H9 (cell line): ENCODE results near the gene HLA-A. TPM values are rescaled to one million over a fixed set of nuclear protein-coding genes. Genes with fewer than 3 reads are reported as not detected.

Source experiments
- DNase-seq: peaks from one replicate; pipeline ENCODE4 v3.0.0-alpha.2; 2017
- H2AFZ ChIP-seq: one replicate; pipeline ENCODE4 v1.6.1; 2013; ENCODE audit warnings: mild to moderate bottlenecking, low read length, control low read depth, moderate library complexity
- H2AK5ac ChIP-seq: 2 replicates; pipeline ENCODE4 v1.6.1; 2013; ENCODE audit warnings: low read length, control low read depth, mixed read lengths; ENCODE audit not compliant: insufficient read length
- H2BK120ac ChIP-seq: one replicate; pipeline ENCODE4 v1.6.1; 2013; ENCODE audit warnings: low read depth, mild to moderate bottlenecking, low read length, control low read depth, inconsistent platforms; ENCODE audit not compliant: poor library complexity, severe bottlenecking
- H2BK12ac ChIP-seq: 2 replicates; pipeline ENCODE4 v1.6.1; 2013; ENCODE audit warnings: low read length, control low read depth, mixed read lengths, low read depth; ENCODE audit not compliant: insufficient read length
- H2BK15ac ChIP-seq: 2 replicates; pipeline ENCODE4 v1.6.1; 2013; ENCODE audit warnings: low read depth, low read length, control low read depth
- H2BK20ac ChIP-seq: one replicate; pipeline ENCODE4 v1.6.1; 2013; ENCODE audit warnings: low read depth, mild to moderate bottlenecking, low read length, control low read depth, inconsistent platforms; ENCODE audit not compliant: poor library complexity, severe bottlenecking
- H2BK5ac ChIP-seq: 2 replicates; pipeline ENCODE4 v1.6.1; 2013; ENCODE audit warnings: low read length, control low read depth, mixed read lengths; ENCODE audit not compliant: insufficient read length
- H3K14ac ChIP-seq: 2 replicates; pipeline ENCODE4 v1.6.1; 2013; ENCODE audit warnings: low read length, control low read depth; ENCODE audit not compliant: insufficient read depth
- H3K18ac ChIP-seq: 2 replicates; pipeline ENCODE4 v1.6.1; 2013; ENCODE audit warnings: low read depth, mild to moderate bottlenecking, mixed read lengths, low read length, control low read depth; ENCODE audit not compliant: insufficient read length
- H3K23ac ChIP-seq: 2 replicates; pipeline ENCODE4 v1.6.1; 2013; ENCODE audit warnings: low read length, control low read depth, mixed read lengths, low read depth; ENCODE audit not compliant: insufficient read length
- H3K23me2 ChIP-seq: 2 replicates; pipeline ENCODE4 v1.6.1; 2013; ENCODE audit warnings: low read depth, mild to moderate bottlenecking, mixed read lengths, low read length, control low read depth; ENCODE audit not compliant: insufficient read length, poor library complexity, severe bottlenecking
- H3K27ac ChIP-seq: 2 replicates; pipeline ENCODE4 v1.5.1; 2013; ENCODE audit warnings: low read length, control low read depth, mixed read lengths, low read depth; ENCODE audit not compliant: insufficient read length
- H3K27me3 ChIP-seq: 2 replicates; pipeline ENCODE4 v1.6.1; 2013; ENCODE audit warnings: low read length, control low read depth, inconsistent platforms; ENCODE audit not compliant: insufficient read depth
- H3K4ac ChIP-seq: 2 replicates; pipeline ENCODE4 v1.6.1; 2013; ENCODE audit warnings: low read depth, mild to moderate bottlenecking, control low read depth, inconsistent platforms, low read length, moderate library complexity
- H3K4me1 ChIP-seq: 2 replicates; pipeline ENCODE4 v1.6.1; 2013; ENCODE audit warnings: low read length, control low read depth, inconsistent platforms; ENCODE audit not compliant: insufficient read depth
- H3K4me2 ChIP-seq: 2 replicates; pipeline ENCODE4 v1.6.1; 2013; ENCODE audit warnings: low read length, control low read depth, mixed read lengths; ENCODE audit not compliant: insufficient read length, insufficient read depth
- H3K56ac ChIP-seq: 2 replicates; pipeline ENCODE4 v1.6.1; 2013; ENCODE audit warnings: low read depth, mild to moderate bottlenecking, mixed read lengths, low read length, control low read depth; ENCODE audit not compliant: insufficient read length
- H3K79me1 ChIP-seq: 2 replicates; pipeline ENCODE4 v1.6.1; 2013; ENCODE audit warnings: low read depth, mild to moderate bottlenecking, moderate library complexity, low read length, control low read depth, inconsistent platforms; ENCODE audit not compliant: insufficient read depth, poor library complexity, severe bottlenecking
- H3K79me2 ChIP-seq: 2 replicates; pipeline ENCODE4 v1.6.1; 2013; ENCODE audit warnings: low read length, control low read depth, inconsistent platforms; ENCODE audit not compliant: insufficient read depth
- H3K9ac ChIP-seq: 2 replicates; pipeline ENCODE4 v1.6.1; 2013; ENCODE audit warnings: low read length, control low read depth, mixed read lengths; ENCODE audit not compliant: insufficient read length; ENCODE audit errors: extremely low read depth
- H3K9me3 ChIP-seq: one replicate; pipeline ENCODE4 v1.6.1; 2013; ENCODE audit warnings: low read depth, low read length, inconsistent platforms; ENCODE audit not compliant: control insufficient read depth
- H3T11ph ChIP-seq: one replicate; pipeline ENCODE4 v1.6.1; 2013; ENCODE audit warnings: mild to moderate bottlenecking, low read length, control low read depth, inconsistent platforms
- H4K20me1 ChIP-seq: one replicate; pipeline ENCODE4 v1.6.1; 2013; ENCODE audit not compliant: control insufficient read depth, insufficient read length, insufficient read depth
- H4K5ac ChIP-seq: 2 replicates; pipeline ENCODE4 v1.6.1; 2013; ENCODE audit warnings: low read depth, mild to moderate bottlenecking, mixed read lengths, low read length, control low read depth; ENCODE audit not compliant: insufficient read length
- H4K8ac ChIP-seq: replicated peaks from 2 replicates; pipeline ENCODE4 v1.6.1; 2013; ENCODE audit warnings: low read length, control low read depth, mixed read lengths, low read depth; ENCODE audit not compliant: insufficient read length
- H4K91ac ChIP-seq: 2 replicates; pipeline ENCODE4 v1.6.1; 2013; ENCODE audit warnings: low read depth, mild to moderate bottlenecking, moderate library complexity, mixed read lengths, low read length, control low read depth; ENCODE audit not compliant: insufficient read length
- H3K27ac Mint-ChIP-seq, 3 experiments: 2 replicates in 2 of 3; 3 replicates in 1 of 3; pipeline ENCODE4 v1.8.0; 2020 to 2021; ENCODE audit warnings: mixed read lengths in 3 of 3, mild to moderate bottlenecking in 1 of 3, moderate library complexity in 1 of 3
- H3K27me3 Mint-ChIP-seq: 2 replicates; pipeline ENCODE4 v1.8.0; 2021; ENCODE audit warnings: low read depth, mild to moderate bottlenecking, moderate library complexity, mixed read lengths
- H3K36me3 Mint-ChIP-seq, 3 experiments: 2 replicates in 2 of 3; 3 replicates in 1 of 3; pipeline ENCODE4 v1.8.0; 2020 to 2021; ENCODE audit warnings: low read depth in 3 of 3, mixed read lengths in 3 of 3; ENCODE audit not compliant: insufficient read depth in 1 of 3
- H3K4me1 Mint-ChIP-seq, 2 experiments: 2 replicates each; pipeline ENCODE4 v1.8.0; 2020; ENCODE audit warnings: mixed read lengths in 2 of 2
- H3K4me3 Mint-ChIP-seq, 2 experiments: 2 replicates in 1 of 2; 3 replicates in 1 of 2; pipeline ENCODE4 v1.8.0; 2020 to 2021; ENCODE audit warnings: mild to moderate bottlenecking in 2 of 2, mixed read lengths in 2 of 2, moderate library complexity in 1 of 2
- H3K9me3 Mint-ChIP-seq, 2 experiments: 2 replicates in 1 of 2; 3 replicates in 1 of 2; pipeline ENCODE4 v1.8.0; 2020; ENCODE audit warnings: mild to moderate bottlenecking in 2 of 2, mixed read lengths in 2 of 2, moderate library complexity in 1 of 2
- CTCF ChIP-seq: fragments of 200-600 bp; sonication (generic); conservative IDR thresholded peaks from 3 replicates; pipeline ENCODE4 v1.8.0; 2021; ENCODE audit warnings: antibody characterized with exemption, mild to moderate bottlenecking
- WGBS: extraction: QIAGEN DNeasy Blood & Tissue Kit; methylation state at CpG from one replicate; pipeline ENCODE4 v1.1.7; 2013; ENCODE audit warnings: missing lambda C conversion rate, low lambda C conversion rate, mixed read lengths; ENCODE audit not compliant: insufficient read length; ENCODE audit errors: extremely low coverage; 5-methylcytosine and 5-hydroxymethylcytosine counted together
- total RNA-seq: library from RNA; stranded (reverse); gene quantifications from 2 replicates; pipeline ENCODE4 v1.2.1, GENCODE V29; 2021

The HLA-A gene
- total RNA-seq, 1 experiment from 2014 or later, result 248 TPM

- no peak overlapping the region for H3K56ac ChIP-seq
- H3K4me1 ChIP-seq, result no peaks in the 10 kb centered on the region
- no peak overlapping the region for H3K23ac ChIP-seq
- H3K9me3 ChIP-seq, result no peaks in the 10 kb centered on the region
- H3K4ac ChIP-seq, result no peak overlapping the region
- no peaks in the 10 kb centered on the region; a peak in 1 of 5 replicates for H3K9me3 Mint-ChIP-seq
- H3T11ph ChIP-seq, result no peak overlapping the region
- no peaks in the 10 kb centered on the region for H4K20me1 ChIP-seq
- H3K9ac ChIP-seq, result no peak overlapping the region
- H2AK5ac ChIP-seq, result no peak overlapping the region
- no peaks in the 10 kb centered on the region for H3K23me2 ChIP-seq
- H3K18ac ChIP-seq, result no peak overlapping the region
- no peak overlapping the region for H4K5ac ChIP-seq
- no peak overlapping the region for H2BK12ac ChIP-seq
- H2BK20ac ChIP-seq, result no peak overlapping the region
- no peak overlapping the region for H2BK15ac ChIP-seq
- H3K36me3 Mint-ChIP-seq, result no peaks in the 10 kb centered on the region
- H3K27me3 Mint-ChIP-seq, result peaks cover 51% of the 10 kb centered on the region
- no CpG with 5 or more reads among the region's 5 CpGs for WGBS
- H3K14ac ChIP-seq, result no peak overlapping the region
- no peak overlapping the region for H3K4me3 Mint-ChIP-seq
- H4K91ac ChIP-seq, result no peak overlapping the region
- TF ChIP-seq CTCF, result no peak
- no peak for DNase-seq
- no peak overlapping the region for H3K27ac ChIP-seq
- H3K79me1 ChIP-seq, result no peaks in the 10 kb centered on the region
- no peak overlapping the region for H2AFZ ChIP-seq
- no peak overlapping the region for H3K4me2 ChIP-seq
- no peak overlapping the region for H4K8ac ChIP-seq
- no peaks in the 10 kb centered on the region; a peak in 1 of 4 replicates for H3K4me1 Mint-ChIP-seq
- H3K79me2 ChIP-seq, result no peaks in the 10 kb centered on the region
- no peaks in the 10 kb centered on the region for H3K27me3 ChIP-seq
- H2BK5ac ChIP-seq, result no peak overlapping the region
- H3K27ac Mint-ChIP-seq, result no peak overlapping the region
- no peak overlapping the region for H2BK120ac ChIP-seq
Measured at GRCh38 chr6:29994826-29995225, 52.5 kb downstream of the HLA-A start.
